Measurements from ENCODE around the gene LRRC32. TPM values are rescaled to one million over a fixed set of nuclear protein-coding genes. Genes with fewer than 3 reads are reported as not detected.

The LRRC32 gene
- total and polyA plus RNA-seq, 9 of the 15 experiments (the other 6 are each of a cell fraction or from before 2014, with no cell fraction given): 0.10 to 0.50 (median 0.19) TPM; not detected in 5

DNA sequence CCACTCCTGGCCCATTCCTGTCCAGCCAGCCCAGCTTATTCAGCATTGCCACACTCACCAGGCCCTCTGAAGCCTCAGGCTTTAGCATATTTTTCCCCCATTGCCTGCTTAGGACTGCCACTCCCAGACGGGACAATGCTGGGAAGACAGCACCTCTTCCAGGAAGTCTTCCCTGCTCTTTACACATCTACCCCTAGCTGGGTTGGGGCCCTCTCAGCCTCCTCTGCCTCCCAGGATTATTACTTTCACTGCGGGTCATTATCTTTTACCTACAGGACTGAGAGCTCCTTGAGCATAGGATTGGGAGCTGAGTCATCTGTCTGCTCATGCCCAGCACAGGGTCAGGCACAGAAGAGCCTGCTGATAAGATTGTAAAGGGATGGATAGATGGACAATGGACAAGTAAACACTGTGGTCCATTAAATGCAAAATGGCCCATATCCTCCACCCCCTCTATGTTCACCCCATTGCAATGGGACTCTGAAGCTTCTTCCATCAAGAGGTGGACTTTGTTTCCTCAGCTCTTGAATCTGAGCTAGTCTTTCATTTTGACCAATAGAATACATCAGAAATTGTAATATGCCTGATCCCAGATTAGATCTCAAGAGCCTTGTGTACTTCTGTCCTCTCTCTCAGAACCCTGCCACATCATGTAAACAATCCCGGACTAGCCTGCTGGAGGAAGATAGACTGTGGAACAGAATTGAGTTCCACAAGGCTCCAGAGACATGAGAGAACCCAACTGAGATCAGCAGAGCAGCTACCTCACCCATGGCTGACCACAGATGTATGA is 32.0 kb upstream of the LRRC32 start (continued):
- TF ChIP-seq, protein P1, sequence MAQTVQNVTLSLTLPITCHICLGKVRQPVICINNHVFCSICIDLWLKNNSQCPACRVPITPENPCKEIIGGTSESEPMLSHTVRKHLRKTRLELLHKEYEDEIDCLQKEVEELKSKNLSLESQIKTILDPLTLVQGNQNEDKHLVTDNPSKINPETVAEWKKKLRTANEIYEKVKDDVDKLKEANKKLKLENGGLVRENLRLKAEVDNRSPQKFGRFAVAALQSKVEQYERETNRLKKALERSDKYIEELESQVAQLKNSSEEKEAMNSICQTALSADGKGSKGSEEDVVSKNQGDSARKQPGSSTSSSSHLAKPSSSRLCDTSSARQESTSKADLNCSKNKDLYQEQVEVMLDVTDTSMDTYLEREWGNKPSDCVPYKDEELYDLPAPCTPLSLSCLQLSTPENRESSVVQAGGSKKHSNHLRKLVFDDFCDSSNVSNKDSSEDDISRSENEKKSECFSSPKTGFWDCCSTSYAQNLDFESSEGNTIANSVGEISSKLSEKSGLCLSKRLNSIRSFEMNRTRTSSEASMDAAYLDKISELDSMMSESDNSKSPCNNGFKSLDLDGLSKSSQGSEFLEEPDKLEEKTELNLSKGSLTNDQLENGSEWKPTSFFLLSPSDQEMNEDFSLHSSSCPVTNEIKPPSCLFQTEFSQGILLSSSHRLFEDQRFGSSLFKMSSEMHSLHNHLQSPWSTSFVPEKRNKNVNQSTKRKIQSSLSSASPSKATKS (CRISPR knock-in tag; IDR thresholded peaks at IDR 0.05): no peak
- TF ChIP-seq TFAM (CRISPR knock-in tag; conservative IDR thresholded peaks at IDR 0.05) (no peak), CGGBP1 (CRISPR knock-in tag; IDR thresholded peaks at IDR 0.05) (no peak), CSDE1 (IDR thresholded peaks at IDR 0.05) (no peak), ZNF830 (CRISPR knock-in tag; IDR thresholded peaks at IDR 0.05) (no peak), CHD1 (IDR thresholded peaks at IDR 0.05; ENCODE audit: low read length) (no peak), ZNF253 (CRISPR knock-in tag; conservative IDR thresholded peaks at IDR 0.05) (no peak), GMEB1 (CRISPR knock-in tag; IDR thresholded peaks at IDR 0.05) (no peak), E2F6 (IDR thresholded peaks at IDR 0.05; ENCODE audit: borderline replicate concordance in 1 of 2, extremely low read depth in 1 of 2, insufficient read depth in 1 of 2, insufficient read length in 1 of 2, low read depth in 1 of 2, low read length in 1 of 2, poor library complexity in 1 of 2, severe bottlenecking in 1 of 2) (no peak), ZNF143 (CRISPR knock-in tag; IDR thresholded peaks at IDR 0.05) (no peak), HDAC2 (IDR thresholded peaks at IDR 0.05) (peak; percentile 95), LARP7 (IDR thresholded peaks at IDR 0.05) (0 out of 2 replicates have a peak, but pooled peaks have one; percentile 40), ZNF583 (CRISPR knock-in tag; IDR thresholded peaks at IDR 0.05) (no peak), ASH1L (IDR thresholded peaks at IDR 0.05; ENCODE audit: borderline replicate concordance, low read depth, partially characterized antibody) (peak; percentile 36), ZNF77 (CRISPR knock-in tag; IDR thresholded peaks at IDR 0.05) (no peak), ZNF347 (CRISPR knock-in tag; IDR thresholded peaks at IDR 0.05; ENCODE audit: low read depth) (no peak), TAF7 (tag; IDR thresholded peaks at IDR 0.05) (no peak), HDAC8 (tag; IDR thresholded peaks at IDR 0.05) (no peak), CREBBP (IDR thresholded peaks at IDR 0.05; ENCODE audit: low read depth, low read length) (no peak)
- TF ChIP-seq, protein P2, sequence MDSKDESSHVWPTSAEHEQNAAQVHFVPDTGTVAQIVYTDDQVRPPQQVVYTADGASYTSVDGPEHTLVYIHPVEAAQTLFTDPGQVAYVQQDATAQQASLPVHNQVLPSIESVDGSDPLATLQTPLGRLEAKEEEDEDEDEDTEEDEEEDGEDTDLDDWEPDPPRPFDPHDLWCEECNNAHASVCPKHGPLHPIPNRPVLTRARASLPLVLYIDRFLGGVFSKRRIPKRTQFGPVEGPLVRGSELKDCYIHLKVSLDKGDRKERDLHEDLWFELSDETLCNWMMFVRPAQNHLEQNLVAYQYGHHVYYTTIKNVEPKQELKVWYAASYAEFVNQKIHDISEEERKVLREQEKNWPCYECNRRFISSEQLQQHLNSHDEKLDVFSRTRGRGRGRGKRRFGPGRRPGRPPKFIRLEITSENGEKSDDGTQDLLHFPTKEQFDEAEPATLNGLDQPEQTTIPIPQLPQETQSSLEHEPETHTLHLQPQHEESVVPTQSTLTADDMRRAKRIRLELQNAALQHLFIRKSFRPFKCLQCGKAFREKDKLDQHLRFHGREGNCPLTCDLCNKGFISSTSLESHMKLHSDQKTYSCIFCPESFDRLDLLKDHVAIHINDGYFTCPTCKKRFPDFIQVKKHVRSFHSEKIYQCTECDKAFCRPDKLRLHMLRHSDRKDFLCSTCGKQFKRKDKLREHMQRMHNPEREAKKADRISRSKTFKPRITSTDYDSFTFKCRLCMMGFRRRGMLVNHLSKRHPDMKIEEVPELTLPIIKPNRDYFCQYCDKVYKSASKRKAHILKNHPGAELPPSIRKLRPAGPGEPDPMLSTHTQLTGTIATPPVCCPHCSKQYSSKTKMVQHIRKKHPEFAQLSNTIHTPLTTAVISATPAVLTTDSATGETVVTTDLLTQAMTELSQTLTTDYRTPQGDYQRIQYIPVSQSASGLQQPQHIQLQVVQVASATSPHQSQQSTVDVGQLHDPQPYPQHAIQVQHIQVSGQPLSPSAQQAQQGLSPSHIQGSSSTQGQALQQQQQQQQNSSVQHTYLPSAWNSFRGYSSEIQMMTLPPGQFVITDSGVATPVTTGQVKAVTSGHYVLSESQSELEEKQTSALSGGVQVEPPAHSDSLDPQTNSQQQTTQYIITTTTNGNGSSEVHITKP (IDR thresholded peaks at IDR 0.05; ENCODE audit: partially characterized antibody): no peak
